ENCODE measurements around the gene ACTL6B. TPM values are rescaled to one million over a fixed set of nuclear protein-coding genes. Genes with fewer than 3 reads are reported as not detected.

ACTL6B gene
- polyA plus RNA-seq, 1 experiment, result not detected

- Histone ChIP-seq H3K36me3 (ENCODE audit: control insufficient read depth, insufficient read depth, low read length) (peaks cover 56% of the 10 kb centered on the region), H3K27me3 (ENCODE audit: control insufficient read depth, insufficient read depth, low read length) (no peaks in the 10 kb centered on the region), H3K4me3 (ENCODE audit: low read depth, low read length) (no peak overlapping the region)
- TF ChIP-seq CTCF (IDR thresholded peaks at IDR 0.05; ENCODE audit: insufficient read depth, low read depth, low read length), result no peak
- ChIA-PET CTCF (interaction anchor here (9.0 kb wide), 1 partner anchor 124 kb away, joined by 162 read pairs; no protein-coding TSS in a partner anchor), POLR2A (no interaction called here)
- no peak for DNase-seq (ENCODE audit: low read depth)
Measured at GRCh38 chr7:100686201-100686821, 30.1 kb upstream of the ACTL6B start.

- CTCF ChIA-PET, result interaction anchor here (1.0 to 10.3 kb wide), 3 partner anchors 6 to 123 kb away, joined by 4 to 162 read pairs (median 110); partner anchors contain the start of gene GIGYF1
- TF ChIP-seq CTCF (IDR thresholded peaks at IDR 0.05; ENCODE audit: insufficient read depth, low read depth, low read length), result no peak
Measured at GRCh38 chr7:100685631-100686145, 29.4 kb upstream of the ACTL6B start.

GRCh38 chr7:100685049-100685605, 28.9 kb upstream of the ACTL6B start:
- CTCF ChIA-PET, result interaction anchor here (1.0 to 10.3 kb wide), 2 partner anchors 6 to 20 kb away, joined by 4 to 110 read pairs; partner anchors contain the start of gene GIGYF1
- POLR2A ChIA-PET, result no interaction called here
- TF ChIP-seq CTCF (IDR thresholded peaks at IDR 0.05; ENCODE audit: insufficient read depth, low read depth, low read length), result no peak
- Histone ChIP-seq H3K4me3 (ENCODE audit: low read depth, low read length) (no peak overlapping the region), H3K27me3 (ENCODE audit: control insufficient read depth, insufficient read depth, low read length) (no peaks in the 10 kb centered on the region), H3K36me3 (ENCODE audit: control insufficient read depth, insufficient read depth, low read length) (peaks cover 63% of the 10 kb centered on the region)
- no peak for DNase-seq (ENCODE audit: low read depth)

More at GRCh38 chr7:100685631-100686145, 29.4 kb upstream of the ACTL6B start:
- no peak for DNase-seq (ENCODE audit: low read depth)
- Histone ChIP-seq H3K4me3 (ENCODE audit: low read depth, low read length) (no peak overlapping the region), H3K27me3 (ENCODE audit: control insufficient read depth, insufficient read depth, low read length) (no peaks in the 10 kb centered on the region), H3K36me3 (ENCODE audit: control insufficient read depth, insufficient read depth, low read length) (peaks cover 60% of the 10 kb centered on the region)
- POLR2A ChIA-PET, result no interaction called here

- H3K4me3 ChIP-seq (ENCODE audit: low read depth, low read length), result no peak overlapping the region
- POLR2A ChIA-PET, result no interaction called here
- no peak for TF ChIP-seq CTCF (IDR thresholded peaks at IDR 0.05; ENCODE audit: insufficient read depth, low read depth, low read length)
- DNase-seq (ENCODE audit: low read depth), result no peak
- H3K36me3 ChIP-seq (ENCODE audit: control insufficient read depth, insufficient read depth, low read length), result peaks cover 64% of the 10 kb centered on the region
- no peaks in the 10 kb centered on the region for H3K27me3 ChIP-seq (ENCODE audit: control insufficient read depth, insufficient read depth, low read length)
- CTCF ChIA-PET, result interaction anchor here (0.6 to 10.3 kb wide), 3 partner anchors 7 to 693 kb away, joined by 3 to 110 read pairs (median 4); partner anchors contain the start of gene GIGYF1
Measured at GRCh38 chr7:100684534-100685042, 28.3 kb upstream of the ACTL6B start.

Measured in BJ (cell line).